NCI-H2107 treated with DMSO at 0.1 percent for 48 hours (cell line): Measurements from ENCODE around the gene BTAF1.

ENCODE experiments used
- DNase-seq: peaks from one replicate; lab custom pipeline; 2025; ENCODE audit not compliant: unreplicated experiment; lab: John Stamatoyannopoulos, UW

BTAF1 gene

GRCh38 chr10:91907914-91908336, 15.6 kb upstream of the BTAF1 start:
- DNase-seq, result no peak

GRCh38 chr10:91908337-91909116, 15.0 kb upstream of the BTAF1 start:
- DNase-seq, result peak; percentile 46

DNA sequence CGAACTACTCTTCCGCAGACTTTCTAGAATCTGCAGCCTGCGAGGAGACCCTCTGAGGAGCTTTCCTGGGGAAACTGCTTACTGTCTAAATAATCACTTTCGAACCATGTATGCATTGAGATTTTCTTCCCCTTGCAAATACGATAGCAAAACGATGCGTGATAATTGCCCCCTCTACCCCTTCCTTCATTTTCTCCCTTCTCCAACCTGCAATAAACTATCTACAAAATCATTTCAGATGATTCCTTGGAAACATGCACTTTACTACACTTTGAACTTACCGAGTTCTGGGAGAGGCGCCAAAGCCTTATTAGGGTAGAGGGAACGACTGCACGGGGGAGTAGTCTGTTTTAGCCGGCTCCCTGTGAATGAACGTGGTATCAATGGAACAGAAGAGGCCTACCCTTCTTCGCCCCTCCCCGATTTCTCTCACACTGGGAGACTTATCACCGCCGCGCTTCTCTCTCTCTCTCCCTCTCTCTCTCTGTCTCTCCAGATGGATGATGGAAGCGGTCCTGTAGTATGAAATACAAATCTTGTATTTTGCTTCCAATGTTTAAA, 14.4 kb upstream of the BTAF1 start, which contains the start of gene FGFBP3:
TSS of gene FGFBP3 (minus strand) at position 370 of the 561 bp plus-strand sequence. CDS start 517 bp downstream, outside the sequence.
- peak; percentile 12 for DNase-seq

DNA sequence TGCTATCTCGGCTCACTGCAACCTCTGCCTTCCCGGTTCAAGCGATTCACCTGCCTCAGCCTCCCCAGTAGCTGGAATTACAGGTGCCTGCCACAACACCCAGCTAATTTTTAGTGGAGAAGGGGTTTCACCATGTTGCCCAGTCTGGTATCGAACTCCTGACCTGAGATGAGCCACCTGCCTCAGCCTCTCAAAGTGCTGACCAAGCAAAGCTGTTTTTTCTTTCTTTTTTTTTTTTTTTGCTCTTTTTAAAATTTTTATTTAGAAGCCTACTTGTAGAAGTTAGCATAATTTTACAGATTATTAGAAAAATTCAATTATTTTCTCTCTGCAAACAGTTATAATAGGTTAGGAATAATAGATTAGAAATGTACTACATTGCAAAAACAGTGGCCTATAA, 13.1 kb upstream of the BTAF1 start:
- DNase-seq, result no peak

- DNase-seq, result no peak
These were observed 3.9 kb upstream of the BTAF1 start for GRCh38 chr10:91919651-91920050.

- no peak for DNase-seq
These were observed 847 bp downstream of the BTAF1 start for GRCh38 chr10:91924212-91925021.

- no peak for DNase-seq
These were observed 1.4 kb downstream of the BTAF1 start for GRCh38 chr10:91925022-91925320.

DNA sequence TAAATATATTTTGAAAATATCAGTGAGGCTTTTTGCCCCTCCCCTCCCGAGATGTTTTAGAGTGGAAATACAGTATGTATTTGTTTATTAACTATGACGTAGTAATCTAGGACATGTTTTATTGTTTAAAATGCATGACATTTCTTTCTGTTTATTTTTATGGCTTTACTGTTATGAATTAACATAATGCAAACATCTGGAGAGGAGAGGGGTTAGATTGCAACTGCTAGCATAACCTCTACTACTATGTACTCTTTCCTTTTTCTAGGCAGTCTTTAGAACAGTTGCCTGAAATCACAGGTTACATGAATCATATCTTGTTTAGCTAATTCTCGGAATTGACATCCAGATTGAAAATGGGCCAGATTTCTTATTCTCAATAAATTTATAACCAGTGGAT, 7.4 kb downstream of the BTAF1 start:
- DNase-seq, result no peak

DNA sequence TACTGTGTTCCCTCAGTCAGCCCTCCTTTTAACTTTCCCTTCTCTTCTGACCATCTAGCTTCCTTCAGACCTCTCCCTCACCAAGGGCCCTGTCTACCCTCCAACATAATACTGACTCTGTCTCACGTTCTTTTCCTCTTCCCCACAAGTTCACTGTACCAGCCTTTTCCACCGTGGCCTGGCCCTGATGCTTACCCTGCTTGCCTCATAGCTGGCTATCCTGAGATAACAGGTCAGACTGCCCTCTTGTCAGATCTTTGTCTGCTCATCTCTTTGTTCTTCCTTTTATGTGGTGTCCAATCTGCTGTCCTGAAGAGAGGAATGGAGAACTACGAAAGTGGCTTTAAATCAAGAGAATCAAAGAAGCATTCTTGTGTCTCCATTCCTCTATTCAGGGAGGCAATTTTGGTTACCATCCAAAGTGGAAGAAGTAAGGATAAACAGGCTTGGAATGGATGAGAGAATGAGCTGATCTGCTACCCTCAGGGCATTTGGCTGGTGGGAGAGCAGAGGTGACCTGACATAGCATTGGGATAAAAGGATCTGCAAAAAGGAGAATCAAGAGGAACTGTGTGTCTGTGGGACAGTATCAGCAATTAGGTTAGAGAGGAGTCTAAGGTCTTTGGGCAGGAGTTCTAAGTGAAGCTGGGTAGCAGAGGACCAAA, 8.1 kb downstream of the BTAF1 start:
- no peak for DNase-seq

DNA sequence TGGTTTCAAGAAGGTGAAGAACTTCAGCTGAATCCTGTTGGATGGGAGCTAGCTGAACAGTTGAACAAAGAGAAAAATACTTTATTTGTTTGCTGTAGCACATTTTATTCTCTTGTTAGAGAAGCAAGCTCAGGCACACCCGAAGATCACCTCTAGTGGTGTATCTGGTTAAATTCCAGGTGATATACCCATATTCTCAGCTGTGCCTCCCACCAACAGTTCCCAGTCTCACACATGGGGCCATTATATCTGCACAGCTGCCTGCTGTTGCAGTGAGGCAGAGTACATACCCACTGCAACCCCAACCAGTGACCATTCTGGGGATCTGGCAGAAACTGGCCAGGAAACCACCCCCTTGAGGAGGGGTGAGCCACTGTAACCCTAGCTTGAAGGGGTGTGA, 9.2 kb downstream of the BTAF1 start:
- no peak for DNase-seq

GRCh38 chr10:91935886-91936285, 12.3 kb downstream of the BTAF1 start:
- DNase-seq, result no peak

DNA sequence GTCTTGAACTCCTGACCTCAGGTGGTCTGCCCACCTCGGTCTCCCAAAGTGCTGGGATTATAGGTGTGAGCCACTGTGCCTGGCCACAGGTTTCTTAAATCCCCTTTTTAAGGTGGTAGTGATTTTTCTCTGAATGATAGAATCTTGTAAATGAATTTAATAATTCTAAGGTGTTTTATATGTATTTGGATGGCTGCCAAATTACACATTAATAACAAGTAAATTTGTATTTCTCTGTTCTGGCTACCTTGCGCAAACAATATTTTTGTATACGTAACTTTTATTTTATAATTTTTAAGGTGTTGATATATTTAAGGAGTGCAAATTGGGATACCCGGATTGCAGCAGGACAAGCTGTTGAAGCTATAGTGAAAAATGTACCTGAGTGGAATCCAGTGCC, 16.1 kb downstream of the BTAF1 start:
- DNase-seq, result no peak

GRCh38 chr10:91941426-91941825, 17.9 kb downstream of the BTAF1 start:
- DNase-seq, result no peak

GRCh38 chr10:91944880-91945630, 21.5 kb downstream of the BTAF1 start:
- DNase-seq, result no peak

DNA sequence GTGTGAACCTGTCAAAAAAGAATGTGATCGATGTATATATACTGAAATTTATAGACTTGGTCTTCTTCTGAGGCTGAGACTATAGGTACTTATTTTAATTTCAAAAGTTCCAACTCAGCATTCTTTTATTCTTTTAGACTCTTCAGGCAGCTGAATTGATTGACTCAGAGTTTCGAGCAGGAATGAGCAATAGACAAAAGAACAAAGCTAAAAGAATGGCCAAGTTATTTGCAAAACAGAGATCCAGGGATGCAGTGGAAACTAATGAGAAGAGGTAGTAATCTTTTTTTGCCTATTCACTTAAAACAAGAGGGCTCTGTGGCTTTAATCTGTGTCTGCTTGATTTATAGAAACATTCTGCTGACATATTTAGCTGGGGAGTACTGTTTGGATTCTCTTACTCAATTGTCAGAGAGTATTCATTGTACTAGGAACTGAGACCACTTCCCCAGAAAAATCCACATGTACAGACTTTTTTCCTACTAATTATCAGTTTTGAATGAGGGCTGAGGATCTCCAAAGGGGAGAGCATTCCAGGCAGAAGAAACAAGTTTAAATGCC, 30.1 kb downstream of the BTAF1 start:
- DNase-seq, result no peak

DNA sequence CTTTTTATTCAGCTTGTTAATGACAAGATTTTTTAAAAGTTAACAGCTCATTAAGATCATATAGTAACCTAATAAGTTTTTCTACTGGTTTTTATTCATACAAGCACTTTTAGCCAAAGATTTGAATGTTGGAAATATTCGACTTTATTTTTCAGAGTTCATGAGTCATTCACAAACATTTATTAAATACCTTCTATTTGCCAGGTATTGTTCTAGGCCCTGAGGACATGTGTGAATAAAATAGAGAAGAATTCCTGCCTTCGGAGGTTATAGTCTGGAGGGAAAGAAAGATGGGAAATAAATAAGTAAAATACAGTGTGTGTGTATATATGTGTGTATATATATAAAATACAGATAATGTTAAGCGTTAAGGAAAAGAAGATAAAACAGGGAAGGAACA, 31.5 kb downstream of the BTAF1 start:
- no peak for DNase-seq

DNA sequence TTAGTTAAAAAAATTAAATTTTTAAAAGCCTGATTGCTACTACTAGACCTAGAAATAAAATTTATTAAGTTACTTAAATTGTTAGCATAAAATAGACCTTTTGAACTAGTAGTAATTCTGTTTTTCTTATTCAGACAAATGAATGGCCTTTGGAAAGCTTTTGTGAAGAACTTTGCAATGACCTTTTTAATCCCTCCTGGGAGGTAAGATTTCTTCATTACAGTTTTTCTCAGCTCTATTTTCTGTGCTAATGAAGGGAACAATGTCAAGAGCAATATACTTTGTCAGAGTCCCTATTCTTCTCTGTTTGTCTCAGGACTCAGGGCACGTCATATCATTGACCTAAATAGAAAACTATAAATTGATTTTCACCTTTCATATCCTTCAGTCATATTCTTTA, 33.5 kb downstream of the BTAF1 start:
- DNase-seq, result no peak

GRCh38 chr10:91969297-91969696, 45.7 kb downstream of the BTAF1 start:
- no peak for DNase-seq

DNA sequence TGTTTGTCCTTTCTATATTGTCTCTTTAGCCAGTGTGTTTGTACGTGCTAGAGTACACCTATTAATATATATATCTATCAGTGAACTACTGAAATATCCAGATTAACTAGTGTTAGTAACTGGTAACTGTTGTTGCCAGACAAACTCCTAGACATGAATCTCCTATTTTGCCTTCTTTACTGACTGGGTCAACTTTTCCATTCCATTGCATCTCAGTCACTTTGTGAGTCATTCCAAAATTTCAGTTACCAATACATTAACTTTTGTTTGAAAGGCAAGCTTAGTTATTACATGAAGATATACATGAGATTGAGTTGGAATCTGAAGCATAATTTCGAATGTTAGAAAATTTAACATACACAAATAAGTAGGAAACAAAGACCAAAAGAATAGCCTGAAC, 51.4 kb downstream of the BTAF1 start:
- DNase-seq, result no peak

DNA sequence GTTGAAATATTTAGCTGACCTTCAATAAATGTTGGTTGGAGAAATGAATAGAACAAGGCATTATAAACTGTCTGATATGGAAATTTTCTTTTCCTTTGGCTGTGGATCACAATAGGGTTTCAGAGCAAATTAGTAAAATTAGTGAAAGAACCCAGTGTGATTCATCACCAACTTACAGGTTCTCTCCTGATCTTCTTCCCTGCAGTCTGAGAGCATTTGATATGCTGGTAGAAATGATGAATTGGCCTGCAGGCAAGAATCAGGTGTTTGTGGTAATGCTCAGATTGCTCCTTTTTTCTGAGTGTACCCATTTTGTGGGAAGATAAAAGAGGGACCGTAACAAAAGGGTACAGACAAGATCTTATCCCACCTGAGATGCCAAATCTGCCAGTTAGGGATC, 51.9 kb downstream of the BTAF1 start:
- DNase-seq, result no peak
